Epithelial cell of esophagus (primary cell): ENCODE measurements around the gene CATSPERZ.

ENCODE experiments used
- DNase-seq: peaks from one replicate; pipeline ENCODE4 v3.0.0; 2010; ENCODE audit warnings: low read depth
- H3K4me3 ChIP-seq: 2 replicates; pipeline ENCODE4 v1.5.1; 2011; ENCODE audit warnings: mild to moderate bottlenecking, low read length, control low read depth
- CTCF ChIP-seq: IDR thresholded peaks from 2 replicates; pipeline ENCODE4 v1.5.1; 2011; ENCODE audit warnings: low read depth, mild to moderate bottlenecking, low read length, control low read depth, inconsistent platforms; ENCODE audit not compliant: insufficient read depth; ENCODE audit errors: missing control alignments

Gene CATSPERZ

DNA sequence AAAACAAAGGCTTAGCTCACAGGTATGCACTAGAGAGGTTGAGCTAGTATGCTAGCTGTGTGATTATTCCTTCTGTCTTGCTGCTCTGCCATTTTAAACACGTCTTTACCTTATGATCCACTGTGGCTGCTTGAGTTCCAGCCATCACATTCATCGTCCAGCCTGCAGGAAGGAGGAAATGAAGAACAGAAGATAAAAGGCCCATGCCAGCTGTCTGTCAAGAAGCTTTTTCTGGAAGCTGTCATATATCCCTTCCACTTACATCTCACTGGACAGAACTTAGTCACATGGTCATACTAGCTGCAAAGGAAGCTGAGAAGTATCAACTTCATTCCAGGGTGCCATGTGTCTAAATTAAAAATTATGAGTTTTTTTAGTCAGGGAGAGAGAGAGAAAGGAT is 27.2 kb downstream of the CATSPERZ start:
- H3K4me3 ChIP-seq: no peak overlapping the region
- no peak for DNase-seq
- no peak for TF ChIP-seq CTCF

DNA sequence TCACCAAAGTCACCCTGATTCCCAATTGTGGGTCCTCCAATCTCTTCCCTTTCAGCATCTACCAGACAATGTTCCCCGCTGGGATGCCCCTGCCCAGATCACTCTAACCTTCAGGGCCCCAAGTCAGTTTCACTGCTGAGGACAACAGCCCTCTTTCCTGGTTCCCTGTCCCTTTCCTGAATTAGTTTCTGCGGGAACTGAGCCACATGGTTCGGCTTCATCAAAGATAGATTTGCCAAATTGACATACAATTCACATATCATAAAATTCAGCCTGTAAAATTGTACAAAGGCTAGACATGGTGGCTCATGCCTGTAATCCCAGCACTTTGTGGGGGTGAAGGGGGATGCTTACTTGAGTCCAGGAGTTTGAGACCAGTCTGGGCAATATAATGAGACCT is 27.8 kb downstream of the CATSPERZ start:
- no peak for TF ChIP-seq CTCF
- DNase-seq: no peak

DNA sequence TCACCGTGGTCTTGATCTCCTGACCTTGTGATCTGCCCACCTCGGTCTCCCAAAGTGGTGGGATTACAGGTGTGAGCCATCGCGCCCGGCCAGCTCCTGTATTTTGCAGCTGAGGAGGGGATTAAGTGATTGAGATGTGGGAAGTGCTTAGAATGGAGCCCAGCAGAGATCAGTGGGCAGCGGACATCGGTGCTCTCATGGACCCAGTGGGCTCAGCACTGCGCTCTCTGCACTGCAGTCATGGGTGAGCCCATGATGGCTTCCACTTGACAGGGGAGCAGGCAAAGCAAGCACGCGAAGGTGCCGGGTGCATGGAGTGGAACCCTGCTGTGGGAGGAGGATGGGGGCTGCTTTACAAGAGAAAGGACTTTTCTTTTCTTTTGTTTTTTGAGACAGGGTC is 30.7 kb downstream of the CATSPERZ start:
- no peak for TF ChIP-seq CTCF
- no peak for DNase-seq
- no peak overlapping the region for H3K4me3 ChIP-seq

More for the DNA sequence above, 27.8 kb downstream of the CATSPERZ start:
- no peak overlapping the region for H3K4me3 ChIP-seq

- TF ChIP-seq CTCF: peak; percentile 81
- DNase-seq: peak; percentile 93
- no peak overlapping the region for H3K4me3 ChIP-seq
These were observed 31.6 kb downstream of the CATSPERZ start for GRCh38 chr11:64331569-64332371.

GRCh38 chr11:64333556-64333955 is 33.4 kb downstream of the CATSPERZ start:
- TF ChIP-seq CTCF: no peak
- DNase-seq: no peak

DNA sequence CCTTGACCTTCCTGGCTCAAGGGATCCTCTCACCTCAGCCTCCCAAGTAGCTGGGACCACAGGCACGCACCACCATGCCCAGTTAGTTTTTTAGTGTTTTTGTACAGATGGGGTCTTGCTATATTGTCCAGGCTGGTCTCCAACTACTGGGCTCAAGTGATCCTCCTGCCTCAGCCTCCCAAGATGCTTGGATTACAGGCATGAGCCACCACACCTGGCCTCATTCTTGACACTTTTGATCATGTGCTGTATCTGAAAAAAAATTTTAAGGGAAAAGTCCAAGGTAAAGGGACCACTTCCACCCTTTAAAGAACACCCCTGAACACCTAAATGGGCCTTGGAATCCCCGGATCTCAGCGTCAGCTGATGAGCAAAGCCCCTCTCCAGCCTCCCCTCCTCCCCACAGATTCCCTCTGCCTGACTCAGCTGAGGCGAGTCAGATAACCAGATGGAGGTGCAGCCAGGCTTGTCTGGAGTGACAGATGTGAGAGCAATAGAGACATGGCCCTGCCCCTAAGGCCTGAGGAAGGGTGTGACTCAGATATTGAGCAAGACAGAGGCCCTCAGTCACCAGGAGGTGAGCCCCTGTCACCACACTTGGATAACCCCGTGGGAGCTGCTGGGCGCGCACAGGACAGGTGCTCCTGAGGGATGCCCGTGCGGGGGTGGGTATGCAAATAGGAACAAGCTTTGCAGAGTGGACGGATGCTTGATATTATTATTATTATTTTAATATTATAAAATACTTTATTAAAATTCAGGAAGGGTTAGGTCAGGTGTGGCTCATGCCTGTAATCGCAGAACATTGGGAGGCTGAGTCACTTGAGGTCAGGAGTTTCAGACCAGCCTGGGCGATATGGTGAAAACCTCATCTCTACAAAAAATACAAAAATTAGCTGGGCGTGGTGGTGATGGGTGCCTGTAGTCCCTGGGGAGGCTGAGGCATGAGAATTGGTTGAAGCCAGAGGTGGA is 34.9 kb downstream of the CATSPERZ start:
- H3K4me3 ChIP-seq: no peak overlapping the region
- DNase-seq: peak; percentile 99
- peak; percentile 8 for TF ChIP-seq CTCF

More at GRCh38 chr11:64333556-64333955, 33.4 kb downstream of the CATSPERZ start:
- no peak overlapping the region for H3K4me3 ChIP-seq
